ENCODE data around the gene LOXHD1.

The LOXHD1 gene

DNA sequence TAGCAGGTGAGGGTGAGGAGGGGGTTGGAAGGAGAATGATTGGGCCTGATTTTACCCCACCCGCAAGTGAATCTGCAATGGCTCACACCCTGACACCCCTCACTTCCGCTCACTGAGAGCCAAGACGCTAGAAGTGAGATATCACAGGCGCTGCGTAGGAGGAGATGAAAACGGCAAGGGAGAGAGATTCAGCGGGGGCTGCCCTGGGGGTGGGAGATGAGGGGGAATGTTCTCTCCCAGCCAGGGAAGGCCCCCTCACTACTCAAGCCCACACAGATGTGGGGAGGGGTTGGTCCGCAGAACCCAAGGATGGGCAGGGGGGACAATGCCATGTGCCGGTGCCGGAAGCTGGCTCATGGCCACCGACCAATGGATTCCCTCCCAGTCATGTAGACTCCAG lies 32.9 kb downstream of the LOXHD1 start:
- H3K9me3 Mint-ChIP-seq = no peaks in the 10 kb centered on the region
- peak overlapping the region; percentile 18 for H3K27ac Mint-ChIP-seq
- no peaks in the 10 kb centered on the region for H3K27me3 Mint-ChIP-seq
- no peak overlapping the region for H3K4me3 Mint-ChIP-seq
- no peaks in the 10 kb centered on the region for H3K36me3 Mint-ChIP-seq (ENCODE audit: low read depth)
- DNase-seq (no peak), ATAC-seq (peak; percentile 25)
- peaks cover 34% of the 10 kb centered on the region for H3K4me1 Mint-ChIP-seq

DNA sequence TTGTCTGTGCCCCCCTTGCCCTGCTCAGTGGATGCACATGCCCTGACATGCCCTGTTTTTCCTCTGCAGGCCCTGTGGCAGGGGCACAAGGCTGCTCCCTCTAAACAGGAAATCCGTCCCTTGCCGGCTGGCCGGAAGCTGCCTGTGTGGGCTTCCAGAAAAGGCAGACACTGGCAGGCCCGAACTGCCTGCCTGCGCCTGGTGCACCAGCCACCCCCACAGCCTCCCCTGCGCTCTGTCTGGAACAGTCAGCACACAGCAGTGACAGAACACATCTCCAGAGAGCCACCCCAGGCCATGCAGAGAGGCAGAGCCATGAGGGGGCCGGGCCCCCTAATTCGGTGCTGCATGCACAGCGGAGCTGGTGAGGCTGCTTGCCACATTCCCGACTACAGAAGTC lies 33.5 kb downstream of the LOXHD1 start:
- Mint-ChIP-seq H3K9me3 (no peaks in the 10 kb centered on the region), H3K27me3 (no peaks in the 10 kb centered on the region), H3K4me3 (no peak overlapping the region), H3K4me1 (peaks cover 34% of the 10 kb centered on the region), H3K27ac (peak overlapping the region; percentile 18), H3K36me3 (ENCODE audit: low read depth) (no peaks in the 10 kb centered on the region)
- DNase-seq = peak; percentile 35
- ATAC-seq = peak; percentile 67

DNA sequence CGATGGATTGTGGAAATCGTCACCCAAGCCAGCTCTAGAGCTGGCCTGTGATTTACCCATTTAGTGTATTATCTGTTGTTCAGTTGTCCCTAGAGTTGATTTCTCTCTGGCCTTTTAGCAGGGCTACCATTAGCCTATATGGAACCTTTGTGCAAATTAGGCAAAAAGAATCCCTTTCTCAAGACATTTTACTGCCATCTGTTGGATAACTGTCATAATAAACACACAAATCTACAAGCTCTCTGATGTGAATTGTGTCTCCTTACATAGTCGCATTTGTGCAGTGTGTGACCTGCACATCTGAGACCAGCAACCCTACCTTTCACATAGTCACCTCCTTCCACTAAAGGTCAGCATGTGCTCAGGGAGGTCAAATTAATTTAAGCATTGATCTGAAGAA lies 34.0 kb downstream of the LOXHD1 start:
- Mint-ChIP-seq H3K27me3 (no peaks in the 10 kb centered on the region), H3K4me1 (peaks cover 34% of the 10 kb centered on the region), H3K27ac (no peak overlapping the region), H3K9me3 (no peaks in the 10 kb centered on the region), H3K36me3 (ENCODE audit: low read depth) (no peaks in the 10 kb centered on the region), H3K4me3 (no peak overlapping the region)
- no peak for DNase-seq
- ATAC-seq = no peak

DNA sequence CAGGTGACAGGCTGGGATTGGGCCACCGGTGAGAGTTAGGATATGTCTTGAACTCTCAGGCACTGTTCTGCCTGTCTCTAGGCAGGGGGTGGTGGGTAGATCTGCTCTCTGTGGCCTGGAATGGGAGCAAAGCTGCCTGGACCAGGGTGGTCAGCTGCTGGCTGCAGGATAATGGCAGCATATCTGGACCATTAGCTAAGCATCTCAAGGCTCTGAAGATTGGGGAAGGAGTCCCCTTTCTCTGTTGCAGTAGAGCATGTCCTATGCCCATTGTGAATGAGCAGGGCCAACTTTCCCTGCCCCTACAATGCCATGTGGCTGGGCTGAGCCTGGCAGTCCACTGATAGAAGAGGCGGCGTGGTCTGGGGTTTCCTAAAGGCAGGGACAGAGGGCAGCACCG lies 34.6 kb downstream of the LOXHD1 start:
- Mint-ChIP-seq H3K36me3 (ENCODE audit: low read depth) (no peaks in the 10 kb centered on the region), H3K4me3 (no peak overlapping the region), H3K4me1 (peaks cover 34% of the 10 kb centered on the region), H3K27ac (no peak overlapping the region), H3K27me3 (no peaks in the 10 kb centered on the region), H3K9me3 (no peaks in the 10 kb centered on the region)
- no peak for ATAC-seq
- no peak for DNase-seq

DNA sequence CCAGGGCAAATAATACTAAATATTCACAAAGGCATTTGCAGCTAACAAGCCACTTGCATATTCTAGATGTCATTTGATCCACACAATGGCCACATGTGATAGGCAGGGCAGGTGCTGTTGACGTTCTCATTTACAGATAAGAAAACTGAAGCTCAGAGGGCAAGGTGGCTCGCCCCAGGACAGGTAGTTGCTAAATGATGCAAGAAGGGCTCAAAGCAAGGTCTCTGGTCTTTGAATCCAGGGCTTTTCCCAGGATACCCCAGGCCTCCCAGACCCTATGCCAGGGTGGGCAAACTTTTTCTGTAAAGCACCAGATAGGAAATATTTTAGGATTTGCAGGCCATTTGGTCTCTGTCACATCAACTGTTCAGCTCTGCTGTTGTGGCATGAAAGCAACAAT lies 35.1 kb downstream of the LOXHD1 start:
- H3K4me1 Mint-ChIP-seq = peaks cover 34% of the 10 kb centered on the region
- no peak overlapping the region for H3K4me3 Mint-ChIP-seq
- ATAC-seq (no peak), DNase-seq (no peak)
- no peaks in the 10 kb centered on the region for H3K36me3 Mint-ChIP-seq (ENCODE audit: low read depth)
- H3K9me3 Mint-ChIP-seq = no peaks in the 10 kb centered on the region
- no peaks in the 10 kb centered on the region for H3K27me3 Mint-ChIP-seq
- H3K27ac Mint-ChIP-seq = no peak overlapping the region

DNA sequence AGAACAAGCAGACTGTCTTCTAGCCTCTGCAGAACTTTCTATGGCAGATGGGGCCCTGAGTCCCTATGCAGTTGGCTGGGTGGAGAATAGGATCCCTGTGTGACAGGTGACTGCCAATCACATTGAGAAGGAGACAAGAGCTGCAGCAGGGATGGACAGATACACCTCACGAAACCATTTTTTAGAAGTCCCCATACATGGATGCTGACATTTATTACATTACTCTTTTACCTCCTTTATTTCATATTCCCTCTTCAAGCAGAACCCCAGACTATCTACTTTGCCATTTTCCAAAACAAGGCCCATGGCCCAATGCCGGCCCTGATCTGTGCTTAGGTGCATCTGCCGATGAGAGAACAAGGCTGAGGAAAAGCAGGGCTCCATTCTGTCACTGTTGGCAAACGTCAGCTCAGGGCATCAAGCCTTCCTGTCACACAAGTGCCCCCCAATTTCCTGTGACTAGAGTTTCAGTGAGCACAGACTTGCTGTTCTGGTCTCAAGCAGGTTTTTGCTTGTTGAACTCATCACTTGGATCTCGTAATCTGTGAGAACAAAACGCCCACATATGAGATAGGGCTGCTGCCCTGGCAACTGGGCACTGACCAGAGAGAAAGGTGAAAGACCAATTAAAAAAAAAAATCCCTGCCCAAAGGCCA lies 35.8 kb downstream of the LOXHD1 start:
- Mint-ChIP-seq H3K36me3 (ENCODE audit: low read depth) (no peaks in the 10 kb centered on the region), H3K4me3 (no peak overlapping the region), H3K4me1 (peaks cover 34% of the 10 kb centered on the region), H3K27me3 (no peaks in the 10 kb centered on the region), H3K9me3 (no peaks in the 10 kb centered on the region), H3K27ac (no peak overlapping the region)
- DNase-seq = no peak
- ATAC-seq = no peak

DNA sequence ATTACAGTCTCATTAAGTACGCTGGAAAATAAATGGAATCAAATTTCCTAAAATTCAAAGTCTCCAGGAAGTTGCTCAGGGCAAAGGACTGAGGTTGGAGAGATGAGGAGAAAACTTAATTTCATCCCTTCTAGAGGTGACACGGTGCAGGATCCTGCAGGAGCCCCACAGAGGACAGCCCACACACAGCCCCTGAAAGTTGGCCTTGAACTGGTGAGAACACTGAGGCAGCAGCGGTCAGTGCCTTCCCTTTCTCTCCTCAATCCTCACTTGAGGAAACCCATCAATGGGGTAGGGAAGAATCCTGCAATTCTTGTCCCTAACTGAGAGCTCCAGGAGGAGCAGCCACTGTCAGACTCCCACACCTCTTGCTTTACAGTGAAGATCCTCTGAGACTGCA lies 37.5 kb downstream of the LOXHD1 start:
- Mint-ChIP-seq H3K27ac (no peak overlapping the region), H3K9me3 (no peaks in the 10 kb centered on the region), H3K27me3 (no peaks in the 10 kb centered on the region), H3K4me3 (no peak overlapping the region), H3K4me1 (peaks cover 32% of the 10 kb centered on the region), H3K36me3 (ENCODE audit: low read depth) (no peaks in the 10 kb centered on the region)
- no peak for ATAC-seq
- no peak for DNase-seq

DNA sequence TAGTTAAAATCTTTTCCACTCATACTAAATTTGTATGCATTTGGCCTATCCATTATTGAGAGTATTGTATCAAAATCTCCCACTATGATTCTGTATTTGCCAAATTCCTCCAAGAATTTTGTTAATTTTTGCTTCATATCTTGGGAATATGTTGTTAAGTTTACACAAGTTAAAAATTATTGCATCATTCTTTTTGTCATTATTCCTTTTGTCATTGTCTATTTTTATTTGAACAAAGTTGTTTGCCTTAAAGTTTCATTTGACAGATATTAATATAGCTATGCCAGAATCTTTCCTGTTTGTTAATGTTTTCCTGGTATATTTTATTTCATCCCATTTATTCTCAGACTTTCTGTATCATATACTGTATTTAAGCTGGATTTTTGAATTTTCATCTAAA lies 41.3 kb downstream of the LOXHD1 start:
- H3K36me3 Mint-ChIP-seq (ENCODE audit: low read depth) = no peaks in the 10 kb centered on the region
- H3K27me3 Mint-ChIP-seq = peaks cover 1% of the 10 kb centered on the region
- H3K4me1 Mint-ChIP-seq = no peaks in the 10 kb centered on the region
- DNase-seq (no peak), ATAC-seq (no peak)
- no peak overlapping the region for H3K4me3 Mint-ChIP-seq
- no peaks in the 10 kb centered on the region for H3K9me3 Mint-ChIP-seq
- H3K27ac Mint-ChIP-seq = no peak overlapping the region

DNA sequence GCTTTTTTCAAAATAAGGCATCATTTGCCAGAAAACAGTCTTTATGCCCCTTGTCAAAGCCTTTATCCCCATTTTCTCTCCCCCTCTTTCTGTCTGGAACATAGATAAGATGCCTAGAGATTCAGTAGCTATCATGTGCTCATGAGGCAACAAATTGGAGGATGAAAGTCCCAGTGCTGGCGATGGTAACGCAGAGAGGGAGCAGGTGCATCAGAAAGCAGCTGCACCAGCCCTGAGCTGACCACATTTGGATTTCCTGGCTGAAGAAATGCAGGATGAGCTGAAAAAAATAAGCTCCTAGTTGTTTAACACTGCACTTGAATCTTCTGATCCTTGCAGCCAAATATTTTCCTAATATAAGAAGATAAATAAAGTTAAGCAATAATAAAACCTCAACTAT lies 48.0 kb downstream of the LOXHD1 start:
- ATAC-seq (no peak), DNase-seq (no peak)
- peaks cover 3% of the 10 kb centered on the region for H3K27me3 Mint-ChIP-seq
- no peak overlapping the region for H3K4me3 Mint-ChIP-seq
- no peaks in the 10 kb centered on the region for H3K36me3 Mint-ChIP-seq (ENCODE audit: low read depth)
- no peak overlapping the region for H3K27ac Mint-ChIP-seq
- H3K4me1 Mint-ChIP-seq = no peaks in the 10 kb centered on the region
- no peaks in the 10 kb centered on the region for H3K9me3 Mint-ChIP-seq

DNA sequence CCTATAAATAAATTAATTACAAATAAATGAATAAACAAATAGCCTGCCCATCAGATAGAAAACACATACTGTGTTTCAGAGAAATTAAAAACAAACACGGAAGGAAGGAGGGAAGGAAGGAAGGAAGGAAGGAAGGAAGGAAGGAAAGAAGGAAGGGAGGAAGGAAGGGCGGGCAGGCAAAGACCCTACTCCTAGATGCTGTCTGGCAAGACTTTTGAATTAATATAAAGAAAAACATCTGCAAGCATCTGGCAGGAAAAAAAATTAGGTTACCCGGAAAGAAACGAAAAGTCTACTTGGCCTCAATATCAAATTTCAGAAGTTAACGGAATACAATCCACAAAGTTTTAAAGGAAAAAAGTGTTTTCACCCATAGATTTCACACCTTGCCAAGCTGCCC lies 49.1 kb downstream of the LOXHD1 start:
- no peaks in the 10 kb centered on the region for H3K36me3 Mint-ChIP-seq (ENCODE audit: low read depth)
- peaks cover 5% of the 10 kb centered on the region for H3K27me3 Mint-ChIP-seq
- H3K9me3 Mint-ChIP-seq = no peaks in the 10 kb centered on the region
- no peak for DNase-seq
- no peak for ATAC-seq
- no peak overlapping the region for H3K27ac Mint-ChIP-seq
- no peaks in the 10 kb centered on the region for H3K4me1 Mint-ChIP-seq
- no peak overlapping the region for H3K4me3 Mint-ChIP-seq

DNA sequence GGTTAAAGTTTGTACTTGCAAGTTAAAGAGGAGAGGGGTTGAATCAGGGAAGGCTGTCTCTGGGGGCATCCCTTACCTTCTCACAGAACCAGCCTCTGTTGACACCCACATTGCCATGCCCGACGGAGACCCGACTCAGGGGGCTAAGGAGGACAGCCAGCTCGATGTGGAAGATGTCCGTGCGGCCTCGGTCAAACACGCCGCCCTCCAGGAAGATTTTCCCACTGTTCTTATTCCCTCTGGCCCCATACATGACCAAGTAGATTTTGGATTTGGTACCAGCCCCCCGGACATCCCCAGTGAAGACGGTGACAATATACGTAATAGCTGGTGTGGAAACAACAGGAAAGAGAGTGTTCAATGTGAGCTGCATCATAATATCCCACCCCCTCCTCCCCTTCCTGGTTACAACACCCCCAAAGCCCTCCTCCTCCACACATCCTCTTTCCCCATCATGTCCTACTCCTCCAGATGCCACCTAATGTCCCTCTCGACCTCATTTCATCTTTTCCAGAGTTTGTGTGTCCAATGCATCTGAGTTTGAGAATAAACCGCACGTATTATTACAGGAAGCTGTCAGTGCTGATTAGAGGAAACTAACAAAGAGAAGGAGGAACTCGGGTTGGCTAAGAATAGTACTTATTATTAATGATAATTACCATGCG lies 55.7 kb downstream of the LOXHD1 start:
- ATAC-seq (no peak), DNase-seq (no peak)
- Mint-ChIP-seq H3K9me3 (no peaks in the 10 kb centered on the region), H3K4me3 (no peak overlapping the region), H3K27ac (no peak overlapping the region), H3K36me3 (ENCODE audit: low read depth) (no peaks in the 10 kb centered on the region), H3K27me3 (peaks cover 17% of the 10 kb centered on the region), H3K4me1 (peaks cover 2% of the 10 kb centered on the region)

DNA sequence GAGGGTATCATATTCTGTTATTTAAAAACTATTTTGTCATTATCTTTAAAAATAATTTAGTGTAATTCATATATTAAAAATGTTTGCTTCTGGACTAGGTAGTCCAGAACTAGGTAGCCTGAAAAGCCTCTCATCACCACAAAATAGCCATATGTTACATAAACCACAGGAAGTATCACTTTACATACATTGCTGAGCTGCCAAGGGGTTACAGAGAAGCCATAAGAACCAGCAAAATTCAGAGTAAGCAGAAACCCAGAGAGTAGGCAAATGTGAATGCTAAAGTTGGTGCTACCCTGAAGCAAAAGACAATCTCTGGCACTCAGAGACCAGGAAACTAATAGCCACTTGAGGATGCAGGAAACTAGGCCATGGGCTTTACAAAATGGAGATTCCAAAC lies 60.9 kb downstream of the LOXHD1 start:
- Mint-ChIP-seq H3K27me3 (peaks cover 18% of the 10 kb centered on the region), H3K27ac (no peak overlapping the region), H3K36me3 (ENCODE audit: low read depth) (no peaks in the 10 kb centered on the region), H3K4me1 (peaks cover 4% of the 10 kb centered on the region), H3K9me3 (no peaks in the 10 kb centered on the region), H3K4me3 (no peak overlapping the region)
- DNase-seq (no peak), ATAC-seq (no peak)

DNA sequence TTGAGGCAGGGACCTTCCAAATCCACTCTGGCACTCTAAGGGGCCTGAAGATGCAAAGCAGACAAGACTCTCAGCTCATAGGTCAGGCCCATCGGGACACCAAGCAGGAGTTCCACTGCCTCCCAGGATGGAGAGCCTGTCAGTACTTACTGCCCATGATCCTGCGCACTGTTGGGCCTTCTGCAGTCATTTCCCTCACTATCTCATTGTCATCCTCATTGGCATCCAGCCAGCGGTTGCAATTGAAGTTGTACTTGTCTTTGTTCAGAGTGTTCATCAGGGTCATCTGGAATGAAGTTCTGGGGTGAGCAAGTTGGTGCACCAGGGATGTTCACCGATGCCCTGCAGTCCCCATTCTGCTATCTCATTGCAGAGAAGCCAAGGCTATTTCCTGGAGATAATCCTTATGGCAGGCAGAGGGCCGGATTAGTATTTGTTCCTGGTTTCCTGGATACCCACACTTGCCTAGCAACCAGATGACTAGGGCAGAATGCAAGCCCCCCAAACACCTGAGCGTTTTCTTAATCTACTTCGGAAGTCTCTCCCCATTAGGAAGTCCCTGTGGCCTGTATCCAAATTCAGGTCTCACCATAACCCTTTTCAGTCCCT lies 65.1 kb downstream of the LOXHD1 start:
- no peaks in the 10 kb centered on the region for H3K36me3 Mint-ChIP-seq (ENCODE audit: low read depth)
- no peaks in the 10 kb centered on the region for H3K9me3 Mint-ChIP-seq
- H3K27ac Mint-ChIP-seq = no peak overlapping the region
- H3K4me1 Mint-ChIP-seq = peaks cover 4% of the 10 kb centered on the region
- ATAC-seq = no peak
- DNase-seq = no peak
- peaks cover 13% of the 10 kb centered on the region for H3K27me3 Mint-ChIP-seq
- no peak overlapping the region for H3K4me3 Mint-ChIP-seq

DNA sequence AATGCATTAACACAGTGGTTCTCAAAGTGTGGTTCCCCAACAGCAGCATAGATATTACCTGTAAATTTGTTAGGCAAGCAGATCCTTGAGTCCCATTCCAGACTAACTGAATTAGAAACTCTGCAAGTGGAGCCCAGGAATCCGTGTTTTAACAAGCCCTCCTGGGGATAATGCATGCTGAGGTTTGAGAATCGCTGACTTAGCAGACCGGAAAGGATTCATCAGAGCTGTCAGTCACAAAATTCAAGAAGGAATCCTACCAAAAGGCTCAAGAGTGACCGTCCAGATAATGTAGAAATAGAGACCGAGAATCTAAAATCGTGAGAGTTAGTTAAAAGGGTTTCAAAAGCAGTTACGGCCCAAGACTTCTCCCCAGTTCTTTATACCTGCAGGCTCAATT lies 66.9 kb downstream of the LOXHD1 start:
- no peak overlapping the region for H3K27ac Mint-ChIP-seq
- DNase-seq (no peak), ATAC-seq (no peak)
- peaks cover 4% of the 10 kb centered on the region for H3K27me3 Mint-ChIP-seq
- H3K36me3 Mint-ChIP-seq (ENCODE audit: low read depth) = no peaks in the 10 kb centered on the region
- H3K4me1 Mint-ChIP-seq = no peaks in the 10 kb centered on the region
- H3K4me3 Mint-ChIP-seq = no peak overlapping the region
- no peaks in the 10 kb centered on the region for H3K9me3 Mint-ChIP-seq

DNA sequence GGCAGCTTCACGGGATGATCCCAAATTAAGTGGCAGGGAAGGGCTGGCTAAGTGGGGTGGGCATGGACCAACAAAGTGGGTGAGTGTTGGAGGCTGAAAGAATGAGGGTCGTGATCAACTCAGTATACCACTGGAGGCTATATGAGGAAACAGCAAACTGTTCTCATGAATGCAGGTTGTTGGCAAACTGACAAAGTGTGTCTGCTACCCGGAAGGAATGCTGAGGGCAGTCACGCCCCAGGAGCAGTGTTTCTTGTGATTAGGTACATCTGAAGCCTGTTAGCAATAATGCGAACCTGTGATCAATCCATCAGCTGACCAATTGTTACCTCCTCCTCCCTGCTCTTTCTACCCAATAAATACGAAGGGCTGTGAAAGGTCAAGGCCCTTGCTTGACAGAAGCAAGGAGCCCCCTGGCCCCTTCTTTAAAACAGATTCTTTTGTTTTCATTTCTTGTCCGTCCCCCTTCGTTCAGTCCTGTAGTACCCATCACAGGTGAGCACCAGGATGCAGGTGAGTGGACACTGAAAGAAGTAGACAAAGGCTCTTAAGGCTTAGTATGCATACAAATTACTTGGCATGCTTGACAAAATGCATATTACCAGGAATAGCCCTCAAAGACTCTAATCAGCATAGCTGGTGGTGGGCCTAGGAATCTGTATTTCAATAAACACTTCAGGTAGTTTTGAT lies 67.9 kb downstream of the LOXHD1 start:
- Mint-ChIP-seq H3K36me3 (ENCODE audit: low read depth) (no peaks in the 10 kb centered on the region), H3K4me1 (no peaks in the 10 kb centered on the region), H3K27ac (no peak overlapping the region), H3K27me3 (peaks cover 2% of the 10 kb centered on the region), H3K9me3 (no peaks in the 10 kb centered on the region), H3K4me3 (no peak overlapping the region)
- DNase-seq = no peak
- ATAC-seq = no peak

Data from activated naive CD8-positive, alpha-beta T cell treated with anti-CD3 and anti-CD28 coated beads, Interleukin-2, amount 50 U/mL, for 24 hours (primary cell).